ENCODE results near the gene ASIC4.

GRCh38 chr2:219566640-219567039 is 52.4 kb downstream of the ASIC4 start:
- TF ChIP-seq POLR2A (IDR thresholded peaks at IDR 0.05; ENCODE audit: low read depth) (no peak), CTCF (IDR thresholded peaks at IDR 0.05) (no peak)

Data from esophagus muscularis mucosa (tissue), 3 donors.